Breast epithelium (tissue), 4 donors: ENCODE results near the gene APBB3. TPM values are rescaled to one million over a fixed set of nuclear protein-coding genes. Genes with fewer than 3 reads are reported as not detected.
"Not testable (repeated sequence)": the region's sequence is repeated elsewhere in the genome, so short reads cannot be mapped to it uniquely, and the experiment has no call there.

Experiments used
- DNase-seq, 2 donors: peaks; one replicate each; pipeline ENCODE4 v3.0.0-alpha.2; 2019; ENCODE audit warnings: low spot score in 2 of 2
- H3K27ac ChIP-seq, 2 donors: fragments of 200-600 bp; sonication (generic) in 1 of 2; one replicate each; pipeline ENCODE4 v1.5.1; 2016 to 2019; ENCODE audit warnings: mild to moderate bottlenecking in 1 of 2
- H3K27me3 ChIP-seq, 2 donors: fragments of 200-600 bp; sonication (generic) in 1 of 2; one replicate each; pipeline versions ENCODE4 v1.5.1 to v1.6.0; 2017 to 2019; ENCODE audit warnings: control low read depth in 1 of 2, mild to moderate bottlenecking in 1 of 2
- H3K36me3 ChIP-seq: fragments of 200-600 bp; one replicate; pipeline ENCODE4 v1.5.1; 2019
- H3K4me1 ChIP-seq, 2 donors: fragments of 200-600 bp; sonication (generic); one replicate each; pipeline ENCODE4 v1.5.1; 2016 to 2019; ENCODE audit warnings: control low read depth in 1 of 2
- H3K4me3 ChIP-seq, 3 donors: fragments of 200-600 bp; sonication (generic); 1 replicate in 2 of 3; 2 replicates in 1 of 3; pipeline ENCODE4 v1.5.1; 2016 to 2019; ENCODE audit warnings: mild to moderate bottlenecking in 3 of 3, moderate library complexity in 2 of 3
- H3K9me3 ChIP-seq, 2 donors: fragments of 200-600 bp; sonication (generic) in 1 of 2; one replicate each; pipeline ENCODE4 v1.5.1; 2016 to 2019; ENCODE audit warnings: control low read depth in 1 of 2
- CTCF ChIP-seq, 3 donors: fragments of 450-650 bp; IDR thresholded peaks; one replicate each; pipeline ENCODE4 v1.5.1; 2016 to 2017; ENCODE audit warnings: antibody characterized with exemption in 3 of 3, mild to moderate bottlenecking in 3 of 3, moderate library complexity in 3 of 3
- POLR2A ChIP-seq: fragments of 450-650 bp; IDR thresholded peaks from one replicate; pipeline ENCODE4 v1.6.1; 2016; ENCODE audit warnings: antibody characterized with exemption, mild to moderate bottlenecking, moderate library complexity
- POLR2AphosphoS5 ChIP-seq, 3 donors: sonication (generic); formaldehyde crosslinking; IDR thresholded peaks; one replicate each; pipeline ENCODE4 v1.6.1; 2017; ENCODE audit warnings: antibody characterized with exemption in 3 of 3
- intact Hi-C: fragments of 100-400 bp; cut with DNase I; formaldehyde crosslinking; loops from one replicate; pipeline ENCODE4 v1.15.1; 2023; ENCODE audit warnings: low total_unique reads
- total RNA-seq, 3 donors: library from RNA; depleted of rRNA; stranded (reverse); fragments of >200 nt; gene quantifications; one replicate each; pipeline ENCODE4 v1.1.0, GENCODE V29; 2016

The APBB3 gene
- total RNA-seq, 3 donors from 2014 or later: 22.2 to 39.8 (median 35.7) TPM

- intact Hi-C loops: no loop called here
- no peaks in the 10 kb centered on the region for H3K4me1 ChIP-seq
- no peak for DNase-seq
- no peak overlapping the region for H3K4me3 ChIP-seq
- no peaks in the 10 kb centered on the region for H3K36me3 ChIP-seq
- H3K27ac ChIP-seq: no peak overlapping the region
- TF ChIP-seq CTCF (IDR thresholded peaks at IDR 0.05) (no peak), POLR2AphosphoS5 (IDR thresholded peaks at IDR 0.05) (no peak), POLR2A (no peak)
- no peaks in the 10 kb centered on the region for H3K27me3 ChIP-seq
- H3K9me3 ChIP-seq: no peaks in the 10 kb centered on the region
Measured at GRCh38 chr5:140607031-140607430, 42.6 kb upstream of the APBB3 start.

DNA sequence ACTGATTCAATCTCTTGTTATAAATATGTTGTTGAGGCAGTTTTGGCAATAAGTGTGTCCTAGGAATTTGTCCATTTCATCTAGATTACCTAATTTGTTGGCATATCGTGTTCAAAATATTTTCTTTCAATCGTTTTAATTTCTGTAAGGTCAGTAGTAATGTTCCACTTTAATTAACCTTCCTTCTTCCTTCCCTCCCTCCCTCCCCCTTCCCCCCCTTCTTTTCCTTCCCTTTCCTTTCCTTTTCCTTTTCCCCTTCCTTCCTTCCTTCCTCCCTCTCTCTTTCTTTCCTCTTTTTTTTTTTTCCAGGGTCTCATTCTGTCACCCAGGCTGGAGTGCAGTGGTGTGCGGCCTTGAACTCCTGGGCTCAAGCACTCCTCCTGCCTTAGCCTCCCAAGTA lies 41.5 kb upstream of the APBB3 start:
- TF ChIP-seq CTCF (IDR thresholded peaks at IDR 0.05): no peak
- TF ChIP-seq POLR2A: no peak
- TF ChIP-seq POLR2AphosphoS5 (IDR thresholded peaks at IDR 0.05): no peak
- intact Hi-C loops: no loop called here
- Histone ChIP-seq H3K4me1 (no peaks in the 10 kb centered on the region), H3K36me3 (no peaks in the 10 kb centered on the region), H3K27me3 (no peaks in the 10 kb centered on the region), H3K9me3 (no peaks in the 10 kb centered on the region), H3K27ac (no peak overlapping the region), H3K4me3 (no peak overlapping the region)
- DNase-seq: no peak

DNA sequence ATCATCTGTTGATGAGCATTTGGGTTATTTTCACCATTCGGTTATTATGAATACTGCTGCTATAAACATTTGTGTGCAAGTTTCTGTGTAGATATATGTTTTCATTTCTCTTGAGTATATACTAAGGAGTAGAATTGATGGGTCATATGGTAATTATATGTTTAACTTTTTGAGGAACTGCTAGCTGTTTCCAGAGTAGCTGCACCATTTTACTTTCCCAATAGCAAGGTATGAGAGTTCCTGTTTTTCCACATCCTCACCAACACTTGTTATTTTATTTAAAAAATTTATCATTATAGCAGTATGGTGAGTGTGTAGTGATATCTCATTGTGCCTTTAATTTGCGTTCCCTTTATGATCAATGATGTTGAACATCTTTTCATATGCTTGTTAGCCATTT lies 39.3 kb upstream of the APBB3 start:
- Histone ChIP-seq H3K36me3 (no peaks in the 10 kb centered on the region), H3K4me1 (no peaks in the 10 kb centered on the region), H3K9me3 (no peaks in the 10 kb centered on the region), H3K4me3 (no peak overlapping the region), H3K27me3 (no peaks in the 10 kb centered on the region), H3K27ac (no peak overlapping the region)
- no peak for DNase-seq
- TF ChIP-seq CTCF (IDR thresholded peaks at IDR 0.05): no peak
- no peak for TF ChIP-seq POLR2AphosphoS5 (IDR thresholded peaks at IDR 0.05)
- TF ChIP-seq POLR2A: no peak
- intact Hi-C loops: no loop called here

DNA sequence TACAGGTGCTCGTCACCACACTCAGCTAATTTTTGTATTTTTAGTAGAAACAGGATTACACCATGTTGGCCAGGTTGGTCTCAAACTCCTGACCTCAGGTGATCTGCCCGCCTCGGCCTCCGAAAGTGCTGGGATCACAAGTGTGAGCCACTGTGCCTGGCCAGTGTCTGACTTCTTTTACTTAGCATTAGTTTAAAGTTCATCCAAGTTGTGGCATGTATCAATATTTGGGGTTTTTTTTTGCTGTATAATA lies 39.0 kb upstream of the APBB3 start:
- H3K36me3 ChIP-seq, intact Hi-C loops, H3K9me3 ChIP-seq, H3K27me3 ChIP-seq, DNase-seq, H3K4me1 ChIP-seq, H3K27ac ChIP-seq, H3K4me3 ChIP-seq: not testable (repeated sequence)

GRCh38 chr5:140602147-140602546 lies 37.7 kb upstream of the APBB3 start:
- Histone ChIP-seq H3K4me1 (no peaks in the 10 kb centered on the region), H3K36me3 (no peaks in the 10 kb centered on the region), H3K4me3 (no peak overlapping the region), H3K9me3 (no peaks in the 10 kb centered on the region), H3K27ac (no peak overlapping the region), H3K27me3 (no peaks in the 10 kb centered on the region)
- no peak for TF ChIP-seq CTCF (IDR thresholded peaks at IDR 0.05)
- TF ChIP-seq POLR2AphosphoS5 (IDR thresholded peaks at IDR 0.05): no peak
- no peak for TF ChIP-seq POLR2A
- no peak for DNase-seq
- intact Hi-C loops: no loop called here

GRCh38 chr5:140600096-140600495 lies 35.7 kb upstream of the APBB3 start:
- no peak for DNase-seq
- no peaks in the 10 kb centered on the region for H3K27me3 ChIP-seq
- no peaks in the 10 kb centered on the region for H3K9me3 ChIP-seq
- intact Hi-C loops: no loop called here
- no peak overlapping the region for H3K27ac ChIP-seq
- H3K4me3 ChIP-seq: no peak overlapping the region
- no peaks in the 10 kb centered on the region for H3K4me1 ChIP-seq
- TF ChIP-seq CTCF (IDR thresholded peaks at IDR 0.05) (no peak), POLR2AphosphoS5 (IDR thresholded peaks at IDR 0.05) (no peak), POLR2A (no peak)
- no peaks in the 10 kb centered on the region for H3K36me3 ChIP-seq
